Vagina (tissue), 2 donors: ENCODE results near the gene DCST2.
A peak's percentile ranks its signal among the peaks of the same experiment; 100 is the strongest.

Experiments
- POLR2A ChIP-seq, 2 donors: fragments of 450-650 bp; IDR thresholded peaks; one replicate each; pipeline ENCODE4 v1.6.1; 2017; ENCODE audit warnings: antibody characterized with exemption in 2 of 2, mild to moderate bottlenecking in 2 of 2, moderate library complexity in 2 of 2
- TF ChIP-seq, protein P1 (sequence below), 3 experiments: fragments of 450-650 bp in 2 of 3; fragments of 200-600 bp in 1 of 3; sonication (generic) in 1 of 3; IDR thresholded peaks; one replicate each; pipeline ENCODE4 v1.5.1; 2017 to 2019; ENCODE audit warnings: antibody characterized with exemption in 3 of 3, mild to moderate bottlenecking in 2 of 3, moderate library complexity in 2 of 3

DNA sequence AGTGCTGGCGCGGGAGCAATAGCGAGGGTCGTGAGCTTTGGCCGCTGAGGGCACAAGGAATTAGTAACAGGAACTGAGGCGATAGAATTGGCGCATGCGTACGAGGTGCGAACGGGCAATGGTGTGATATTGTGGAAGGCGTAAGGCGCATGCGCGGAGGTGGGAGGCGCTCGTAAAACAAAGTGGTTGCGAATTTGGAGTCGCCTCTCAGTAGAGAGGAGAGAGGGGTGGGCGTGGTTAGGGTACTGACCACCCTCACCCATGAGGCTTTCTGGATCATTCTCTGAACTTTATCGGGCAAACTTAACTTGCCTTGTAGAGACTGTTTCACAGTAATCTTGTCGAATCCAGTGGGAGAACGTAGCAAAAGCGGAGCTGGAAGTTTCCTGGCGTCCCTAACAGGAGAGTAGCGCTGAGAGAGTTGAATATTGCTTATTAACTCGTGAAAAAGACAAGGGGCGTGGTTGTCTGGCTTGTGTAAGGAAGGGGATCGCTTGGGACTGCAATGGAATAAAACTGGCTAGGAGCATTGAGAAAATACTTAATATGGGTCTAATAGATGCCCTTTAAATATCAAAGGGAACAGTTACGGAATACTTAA is 58.7 kb downstream of the DCST2 start:
- TF ChIP-seq, protein P1, sequence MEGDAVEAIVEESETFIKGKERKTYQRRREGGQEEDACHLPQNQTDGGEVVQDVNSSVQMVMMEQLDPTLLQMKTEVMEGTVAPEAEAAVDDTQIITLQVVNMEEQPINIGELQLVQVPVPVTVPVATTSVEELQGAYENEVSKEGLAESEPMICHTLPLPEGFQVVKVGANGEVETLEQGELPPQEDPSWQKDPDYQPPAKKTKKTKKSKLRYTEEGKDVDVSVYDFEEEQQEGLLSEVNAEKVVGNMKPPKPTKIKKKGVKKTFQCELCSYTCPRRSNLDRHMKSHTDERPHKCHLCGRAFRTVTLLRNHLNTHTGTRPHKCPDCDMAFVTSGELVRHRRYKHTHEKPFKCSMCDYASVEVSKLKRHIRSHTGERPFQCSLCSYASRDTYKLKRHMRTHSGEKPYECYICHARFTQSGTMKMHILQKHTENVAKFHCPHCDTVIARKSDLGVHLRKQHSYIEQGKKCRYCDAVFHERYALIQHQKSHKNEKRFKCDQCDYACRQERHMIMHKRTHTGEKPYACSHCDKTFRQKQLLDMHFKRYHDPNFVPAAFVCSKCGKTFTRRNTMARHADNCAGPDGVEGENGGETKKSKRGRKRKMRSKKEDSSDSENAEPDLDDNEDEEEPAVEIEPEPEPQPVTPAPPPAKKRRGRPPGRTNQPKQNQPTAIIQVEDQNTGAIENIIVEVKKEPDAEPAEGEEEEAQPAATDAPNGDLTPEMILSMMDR (IDR thresholded peaks at IDR 0.05) = no peak
- peak in 1 of 2 donors; percentile 74 for TF ChIP-seq POLR2A (IDR thresholded peaks at IDR 0.05)
